ENCODE measurements around the gene MPP1. TPM values are rescaled to one million over a fixed set of nuclear protein-coding genes. Genes with fewer than 3 reads are reported as not detected.
"Not testable (repeated sequence)": the region's sequence is repeated elsewhere in the genome, so short reads cannot be mapped to it uniquely, and the experiment has no call there.

MPP1 gene
- total RNA-seq, 2 donors from 2014 or later: 20.1 to 27.5 TPM

DNA sequence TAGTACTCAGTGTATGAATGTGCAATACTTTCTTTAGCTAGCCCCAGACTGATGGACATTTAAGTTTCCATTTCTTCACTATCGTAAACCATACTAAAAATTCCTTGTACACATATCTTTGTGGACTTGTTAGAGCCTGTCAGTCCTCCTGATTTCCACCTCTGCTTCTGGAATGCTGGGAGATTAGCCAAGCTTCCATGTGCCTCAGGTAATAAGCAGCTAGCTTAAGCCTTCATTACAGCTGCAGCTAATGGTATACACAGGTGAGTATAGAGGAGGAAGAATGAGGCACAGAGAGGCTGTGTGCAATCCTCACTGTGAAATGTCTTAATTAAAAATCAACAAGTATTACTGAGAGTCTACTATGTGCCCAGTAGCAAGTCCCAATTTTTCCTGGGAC is 19.4 kb upstream of the MPP1 start:
- TF ChIP-seq, protein P1, sequence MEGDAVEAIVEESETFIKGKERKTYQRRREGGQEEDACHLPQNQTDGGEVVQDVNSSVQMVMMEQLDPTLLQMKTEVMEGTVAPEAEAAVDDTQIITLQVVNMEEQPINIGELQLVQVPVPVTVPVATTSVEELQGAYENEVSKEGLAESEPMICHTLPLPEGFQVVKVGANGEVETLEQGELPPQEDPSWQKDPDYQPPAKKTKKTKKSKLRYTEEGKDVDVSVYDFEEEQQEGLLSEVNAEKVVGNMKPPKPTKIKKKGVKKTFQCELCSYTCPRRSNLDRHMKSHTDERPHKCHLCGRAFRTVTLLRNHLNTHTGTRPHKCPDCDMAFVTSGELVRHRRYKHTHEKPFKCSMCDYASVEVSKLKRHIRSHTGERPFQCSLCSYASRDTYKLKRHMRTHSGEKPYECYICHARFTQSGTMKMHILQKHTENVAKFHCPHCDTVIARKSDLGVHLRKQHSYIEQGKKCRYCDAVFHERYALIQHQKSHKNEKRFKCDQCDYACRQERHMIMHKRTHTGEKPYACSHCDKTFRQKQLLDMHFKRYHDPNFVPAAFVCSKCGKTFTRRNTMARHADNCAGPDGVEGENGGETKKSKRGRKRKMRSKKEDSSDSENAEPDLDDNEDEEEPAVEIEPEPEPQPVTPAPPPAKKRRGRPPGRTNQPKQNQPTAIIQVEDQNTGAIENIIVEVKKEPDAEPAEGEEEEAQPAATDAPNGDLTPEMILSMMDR (IDR thresholded peaks at IDR 0.05): no peak
- Histone ChIP-seq H3K36me3 (no peaks in the 10 kb centered on the region), H3K27ac (no peak overlapping the region), H3K4me1 (no peaks in the 10 kb centered on the region), H3K4me3 (no peak overlapping the region), H3K27me3 (no peaks in the 10 kb centered on the region), H3K9me3 (no peaks in the 10 kb centered on the region)
- no peak for DNase-seq (ENCODE audit: low spot score)

- TF ChIP-seq, protein P1 (IDR thresholded peaks at IDR 0.05): no peak
- no peak for DNase-seq (ENCODE audit: low spot score)
- no peaks in the 10 kb centered on the region for H3K27me3 ChIP-seq
- no peak overlapping the region for H3K4me3 ChIP-seq
- no peaks in the 10 kb centered on the region for H3K36me3 ChIP-seq
- H3K4me1 ChIP-seq: no peaks in the 10 kb centered on the region
- H3K27ac ChIP-seq: no peak overlapping the region
- no peaks in the 10 kb centered on the region for H3K9me3 ChIP-seq
Measured at GRCh38 chrX:154822029-154822428, 16.7 kb upstream of the MPP1 start.

GRCh38 chrX:154821523-154821922 is 16.2 kb upstream of the MPP1 start:
- H3K9me3 ChIP-seq: no peaks in the 10 kb centered on the region
- no peaks in the 10 kb centered on the region for H3K27me3 ChIP-seq
- H3K4me1 ChIP-seq: no peaks in the 10 kb centered on the region
- H3K36me3 ChIP-seq: no peaks in the 10 kb centered on the region
- TF ChIP-seq, protein P1 (IDR thresholded peaks at IDR 0.05): no peak
- no peak overlapping the region for H3K4me3 ChIP-seq
- DNase-seq (ENCODE audit: low spot score): no peak
- H3K27ac ChIP-seq: no peak overlapping the region

DNA sequence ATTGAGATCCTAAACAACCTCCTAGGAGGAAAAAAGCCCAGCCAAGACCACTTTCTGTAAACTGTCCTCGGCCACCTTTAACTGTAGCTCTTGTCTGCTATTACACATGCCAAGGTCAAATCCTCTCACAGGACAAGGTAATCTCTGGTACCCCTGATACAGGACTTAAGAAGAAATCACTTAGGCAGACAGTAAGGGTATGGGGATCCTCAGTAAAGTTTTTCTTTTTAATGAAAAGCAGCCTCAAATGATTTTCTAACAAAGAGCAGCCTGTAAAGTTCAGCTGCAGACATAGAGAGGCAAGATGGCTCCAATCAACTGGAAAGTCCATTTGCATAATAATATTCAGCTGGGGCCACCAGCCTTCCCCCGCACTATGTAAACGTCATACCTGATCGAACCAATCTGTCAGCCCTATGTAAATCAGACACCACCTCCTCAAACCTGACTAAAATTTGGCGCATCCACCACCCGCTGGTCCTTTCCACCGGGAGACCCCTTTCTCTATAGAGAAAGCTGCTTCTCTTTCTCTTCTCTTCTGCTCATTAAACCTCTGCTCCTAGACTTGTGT is 14.6 kb upstream of the MPP1 start:
- Histone ChIP-seq H3K4me3 (no peak overlapping the region), H3K9me3 (no peaks in the 10 kb centered on the region), H3K27me3 (no peaks in the 10 kb centered on the region), H3K27ac (no peak overlapping the region), H3K4me1 (no peaks in the 10 kb centered on the region), H3K36me3 (no peaks in the 10 kb centered on the region)
- TF ChIP-seq, protein P1 (IDR thresholded peaks at IDR 0.05): no peak
- DNase-seq (ENCODE audit: low spot score): no peak

GRCh38 chrX:154818916-154819770 is 13.9 kb upstream of the MPP1 start:
- no peaks in the 10 kb centered on the region for H3K36me3 ChIP-seq
- TF ChIP-seq, protein P1 (IDR thresholded peaks at IDR 0.05): no peak

GRCh38 chrX:154817048-154817618 is 11.8 kb upstream of the MPP1 start:
- not testable (repeated sequence) for H3K27ac ChIP-seq; H3K9me3 ChIP-seq; DNase-seq (ENCODE audit: low spot score); H3K4me3 ChIP-seq; H3K27me3 ChIP-seq; H3K4me1 ChIP-seq; H3K36me3 ChIP-seq

More at GRCh38 chrX:154818916-154819770, 13.9 kb upstream of the MPP1 start:
- no peaks in the 10 kb centered on the region for H3K4me1 ChIP-seq
- H3K9me3 ChIP-seq: no peaks in the 10 kb centered on the region
- no peak overlapping the region for H3K27ac ChIP-seq
- H3K4me3 ChIP-seq: no peak overlapping the region
- no peaks in the 10 kb centered on the region for H3K27me3 ChIP-seq
- no peak for DNase-seq (ENCODE audit: low spot score)

- not testable (repeated sequence) for H3K27ac ChIP-seq; H3K27me3 ChIP-seq; H3K9me3 ChIP-seq; DNase-seq (ENCODE audit: low spot score); H3K4me3 ChIP-seq; H3K4me1 ChIP-seq; H3K36me3 ChIP-seq
Measured at GRCh38 chrX:154816326-154816898, 11.1 kb upstream of the MPP1 start.

Measured in right atrium auricular region (tissue), 2 donors.